SU-DHL-6 (cell line): Measurements from ENCODE around the gene ST6GAL1.
"Not testable (repeated sequence)": the region's sequence is repeated elsewhere in the genome, so short reads cannot be mapped to it uniquely, and the experiment has no call there.

ENCODE experiments used
- H2AFZ ChIP-seq: fragments of 200-600 bp; sonication (generic); 2 replicates; pipeline ENCODE4 v1.6.1; 2014; ENCODE audit warnings: low read depth, mild to moderate bottlenecking, moderate library complexity, mixed read lengths, antibody characterized with exemption, low read length; ENCODE audit not compliant: severe bottlenecking
- H3F3A ChIP-seq: fragments of 200-600 bp; shearing (Covaris generic); 2 replicates; pipeline ENCODE4 v1.6.0; 2016; ENCODE audit warnings: antibody characterized with exemption, mild to moderate bottlenecking; ENCODE audit not compliant: insufficient read depth
- H3K27ac ChIP-seq: fragments of 200-600 bp; sonication (generic); 2 replicates; pipeline ENCODE4 v1.5.1; 2016; ENCODE audit warnings: low read depth, mild to moderate bottlenecking, low read length, moderate library complexity, mixed read lengths
- H3K27me3 ChIP-seq: fragments of 200-600 bp; sonication (generic), shearing (Covaris generic); 2 replicates; pipeline ENCODE4 v1.6.0; 2014; ENCODE audit warnings: mild to moderate bottlenecking, low read length
- H3K36me3 ChIP-seq: fragments of 200-600 bp; sonication (generic); 2 replicates; pipeline ENCODE4 v1.6.1; 2014; ENCODE audit warnings: mild to moderate bottlenecking, low read length, mixed read lengths
- H3K4me2 ChIP-seq: fragments of 300-600, 200-600 bp; shearing (Covaris generic), sonication (generic); 2 replicates; pipeline ENCODE4 v1.6.0; 2014; ENCODE audit warnings: low read length, low read depth, mild to moderate bottlenecking; ENCODE audit not compliant: poor library complexity, severe bottlenecking
- H3K4me3 ChIP-seq: fragments of 200-600 bp; sonication (generic); 2 replicates; pipeline ENCODE4 v1.5.1; 2014; ENCODE audit warnings: antibody characterized with exemption, low read length, mild to moderate bottlenecking, mixed read lengths; ENCODE audit not compliant: insufficient read depth, poor library complexity, severe bottlenecking
- H3K79me2 ChIP-seq: fragments of 200-600 bp; sonication (generic); 2 replicates; pipeline ENCODE4 v1.6.1; 2014; ENCODE audit warnings: mild to moderate bottlenecking, low read length, moderate library complexity; ENCODE audit not compliant: insufficient read depth
- H3K9ac ChIP-seq: fragments of 200-600 bp; sonication (generic); 2 replicates; pipeline ENCODE4 v1.7.0; 2014; ENCODE audit warnings: mild to moderate bottlenecking, low read length
- H3K9me2 ChIP-seq: fragments of 200-600 bp; sonication (generic); replicated peaks from 2 replicates; pipeline ENCODE4 v1.6.1; 2014; ENCODE audit warnings: low read length; ENCODE audit not compliant: insufficient read depth
- H3K9me3 ChIP-seq: fragments of 200-600 bp; sonication (generic); 2 replicates; pipeline ENCODE4 v1.6.1; 2014; ENCODE audit warnings: low read length, mixed read lengths; ENCODE audit not compliant: insufficient read depth
- H4K20me1 ChIP-seq: fragments of 200-600 bp; sonication (generic); 2 replicates; pipeline ENCODE4 v1.6.1; 2014; ENCODE audit warnings: low read depth, mild to moderate bottlenecking, antibody characterized with exemption, low read length, moderate library complexity, mixed read lengths
- EZH2phosphoT487 ChIP-seq: fragments of 200-600 bp; sonication (generic), shearing (Covaris generic); conservative IDR thresholded peaks from 2 replicates; pipeline ENCODE4 v1.6.1; 2018; ENCODE audit warnings: mild to moderate bottlenecking, antibody characterized with exemption, low read length, moderate library complexity, mixed read lengths
- TF ChIP-seq, protein P1 (sequence below): fragments of 200-600 bp; sonication (generic); IDR thresholded peaks from one replicate; pipeline ENCODE4 v1.5.1; 2017; ENCODE audit warnings: antibody characterized with exemption, mild to moderate bottlenecking, low read length, moderate library complexity; ENCODE audit not compliant: insufficient read depth, poor library complexity, severe bottlenecking

Gene ST6GAL1

DNA sequence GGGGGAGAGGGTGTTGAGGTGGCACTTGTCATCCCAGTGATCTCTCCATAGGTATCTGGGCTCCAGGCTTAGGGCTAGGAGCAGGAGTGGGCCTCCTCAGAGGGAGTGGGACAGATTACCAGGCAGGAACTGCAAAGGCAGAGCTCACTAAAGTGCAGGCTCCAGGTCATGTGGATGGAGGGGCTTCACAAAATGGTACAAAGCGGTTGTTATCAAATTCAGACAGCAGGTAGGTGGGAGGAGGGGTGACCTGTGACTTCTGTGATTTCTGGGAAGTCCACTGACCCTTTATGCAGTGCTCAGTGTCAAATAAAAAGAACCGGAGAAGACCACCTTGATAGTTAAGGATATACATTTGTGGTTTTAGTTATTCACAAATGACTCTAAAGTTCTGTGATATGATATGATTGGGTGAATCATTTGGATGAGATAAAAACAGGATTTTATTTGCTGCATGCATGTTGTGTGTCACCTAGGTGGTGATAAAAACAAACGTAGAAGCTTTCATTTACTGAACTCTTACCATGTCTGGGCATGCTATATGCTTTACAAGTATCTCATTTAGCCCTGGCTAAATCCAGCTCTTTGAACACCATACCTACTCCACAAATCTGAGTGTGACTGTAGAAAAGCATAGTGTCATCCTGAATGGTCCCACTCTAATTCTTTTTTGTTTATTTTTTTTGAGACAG, 20.2 kb downstream of the ST6GAL1 start:
- TF ChIP-seq, protein P1, sequence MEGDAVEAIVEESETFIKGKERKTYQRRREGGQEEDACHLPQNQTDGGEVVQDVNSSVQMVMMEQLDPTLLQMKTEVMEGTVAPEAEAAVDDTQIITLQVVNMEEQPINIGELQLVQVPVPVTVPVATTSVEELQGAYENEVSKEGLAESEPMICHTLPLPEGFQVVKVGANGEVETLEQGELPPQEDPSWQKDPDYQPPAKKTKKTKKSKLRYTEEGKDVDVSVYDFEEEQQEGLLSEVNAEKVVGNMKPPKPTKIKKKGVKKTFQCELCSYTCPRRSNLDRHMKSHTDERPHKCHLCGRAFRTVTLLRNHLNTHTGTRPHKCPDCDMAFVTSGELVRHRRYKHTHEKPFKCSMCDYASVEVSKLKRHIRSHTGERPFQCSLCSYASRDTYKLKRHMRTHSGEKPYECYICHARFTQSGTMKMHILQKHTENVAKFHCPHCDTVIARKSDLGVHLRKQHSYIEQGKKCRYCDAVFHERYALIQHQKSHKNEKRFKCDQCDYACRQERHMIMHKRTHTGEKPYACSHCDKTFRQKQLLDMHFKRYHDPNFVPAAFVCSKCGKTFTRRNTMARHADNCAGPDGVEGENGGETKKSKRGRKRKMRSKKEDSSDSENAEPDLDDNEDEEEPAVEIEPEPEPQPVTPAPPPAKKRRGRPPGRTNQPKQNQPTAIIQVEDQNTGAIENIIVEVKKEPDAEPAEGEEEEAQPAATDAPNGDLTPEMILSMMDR: no peak
- TF ChIP-seq EZH2phosphoT487: no peak
- no peak overlapping the region for H2AFZ ChIP-seq
- H3F3A ChIP-seq: no peaks in the 10 kb centered on the region; the same call in 1 of the 2 replicates
- H3K36me3 ChIP-seq: peaks cover 4% of the 10 kb centered on the region; the same call in 1 of the 2 replicates
- no peak overlapping the region for H3K27ac ChIP-seq
- H3K4me3 ChIP-seq: no peak overlapping the region
- H4K20me1 ChIP-seq: no peaks in the 10 kb centered on the region
- no peak overlapping the region for H3K4me2 ChIP-seq
- H3K79me2 ChIP-seq: peaks cover 51% of the 10 kb centered on the region
- H3K9me2 ChIP-seq: no peaks in the 10 kb centered on the region
- no peak overlapping the region for H3K9ac ChIP-seq
- H3K9me3 ChIP-seq: no peaks in the 10 kb centered on the region
- H3K27me3 ChIP-seq: no peaks in the 10 kb centered on the region

DNA sequence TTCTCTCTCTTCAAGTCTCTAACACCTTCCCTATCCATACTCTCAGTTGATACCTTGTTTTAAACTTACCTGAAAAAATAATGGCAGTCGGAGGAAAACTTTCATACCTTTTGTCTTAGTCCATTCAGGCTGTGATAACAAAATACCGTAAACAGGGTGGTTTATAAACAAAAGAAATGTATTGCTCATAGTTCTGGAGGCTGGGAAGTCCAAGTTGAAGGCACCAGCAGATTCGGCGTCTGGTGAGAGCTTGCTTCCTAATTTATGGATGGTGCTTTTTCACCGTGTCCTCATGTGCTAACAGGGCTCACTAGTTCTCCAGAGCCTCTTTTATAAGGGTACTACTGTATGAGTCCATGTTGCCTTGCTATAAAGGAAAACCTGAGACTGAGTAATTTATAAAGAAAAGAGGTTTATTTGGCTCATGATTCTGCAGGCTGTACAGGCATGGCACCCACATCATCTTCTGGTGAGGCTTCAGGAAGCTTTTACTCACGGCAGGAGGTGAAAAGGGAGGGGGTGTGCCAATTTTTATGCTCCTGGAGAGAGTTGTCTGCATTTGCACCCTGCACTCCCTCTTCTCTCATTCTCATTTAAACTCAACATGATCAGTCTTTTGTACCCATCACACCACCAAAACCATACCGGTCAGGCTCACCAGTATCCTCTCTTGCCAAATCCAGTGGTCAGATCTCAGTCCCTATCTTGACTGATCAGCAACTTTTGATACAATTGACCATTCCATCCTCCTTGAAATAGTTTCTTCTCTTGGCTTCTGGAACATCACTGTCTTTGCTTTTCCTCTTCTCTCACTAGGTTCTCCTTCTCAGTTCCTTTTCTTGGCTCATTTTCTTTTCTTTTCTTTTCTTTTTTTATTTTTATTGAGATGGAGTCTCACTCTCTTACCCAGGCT, 21.6 kb downstream of the ST6GAL1 start:
- Histone ChIP-seq H3K4me2 (no peak overlapping the region), H2AFZ (no peak overlapping the region), H3K27ac (no peak overlapping the region), H3K27me3 (no peaks in the 10 kb centered on the region), H3K4me3 (no peak overlapping the region), H3K9me2 (no peaks in the 10 kb centered on the region), H3K9ac (no peak overlapping the region), H4K20me1 (no peaks in the 10 kb centered on the region), H3F3A (no peaks in the 10 kb centered on the region), H3K36me3 (peaks cover 8% of the 10 kb centered on the region; the same call in 1 of the 2 replicates), H3K9me3 (no peaks in the 10 kb centered on the region), H3K79me2 (peaks cover 59% of the 10 kb centered on the region)
- TF ChIP-seq, protein P1: no peak
- no peak for TF ChIP-seq EZH2phosphoT487

DNA sequence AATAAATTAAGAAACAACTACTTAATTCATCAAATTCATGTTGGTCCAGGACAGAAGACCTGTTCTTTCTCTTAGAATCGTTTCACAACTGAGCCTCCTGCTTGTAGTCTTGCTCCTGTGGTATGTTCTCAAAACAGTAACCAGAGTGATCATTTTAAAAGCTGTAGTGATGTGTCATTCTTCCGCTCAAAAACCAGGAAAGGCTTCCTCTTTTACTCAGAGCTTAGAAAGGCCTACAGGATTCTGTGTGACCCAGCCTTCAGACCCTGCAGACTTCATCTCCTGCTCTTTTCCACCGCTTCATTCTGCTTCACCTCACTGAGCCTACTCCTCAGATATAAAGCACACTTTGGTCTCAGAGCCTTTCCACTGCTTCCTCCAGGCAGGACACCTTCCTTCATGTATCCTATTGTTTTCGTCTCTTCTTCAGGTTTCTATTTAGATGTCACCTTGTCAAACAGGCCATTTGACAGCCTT, 22.7 kb downstream of the ST6GAL1 start:
- H3F3A ChIP-seq: 0 out of 2 replicates have a peak, but pooled peaks cover under 1% of the 10 kb centered on the region
- H2AFZ ChIP-seq: no peak overlapping the region
- H3K79me2 ChIP-seq: peaks cover 64% of the 10 kb centered on the region
- H4K20me1 ChIP-seq: no peaks in the 10 kb centered on the region
- H3K9ac ChIP-seq: no peak overlapping the region
- H3K9me2 ChIP-seq: no peaks in the 10 kb centered on the region
- no peaks in the 10 kb centered on the region for H3K9me3 ChIP-seq
- H3K4me2 ChIP-seq: no peak overlapping the region
- no peak overlapping the region for H3K4me3 ChIP-seq
- no peaks in the 10 kb centered on the region for H3K27me3 ChIP-seq
- peaks cover 9% of the 10 kb centered on the region; the same call in 1 of the 2 replicates for H3K36me3 ChIP-seq
- H3K27ac ChIP-seq: 0 out of 2 replicates have a peak overlapping the region, but pooled peaks have one; percentile 28
- TF ChIP-seq, protein P1: no peak
- TF ChIP-seq EZH2phosphoT487: no peak

DNA sequence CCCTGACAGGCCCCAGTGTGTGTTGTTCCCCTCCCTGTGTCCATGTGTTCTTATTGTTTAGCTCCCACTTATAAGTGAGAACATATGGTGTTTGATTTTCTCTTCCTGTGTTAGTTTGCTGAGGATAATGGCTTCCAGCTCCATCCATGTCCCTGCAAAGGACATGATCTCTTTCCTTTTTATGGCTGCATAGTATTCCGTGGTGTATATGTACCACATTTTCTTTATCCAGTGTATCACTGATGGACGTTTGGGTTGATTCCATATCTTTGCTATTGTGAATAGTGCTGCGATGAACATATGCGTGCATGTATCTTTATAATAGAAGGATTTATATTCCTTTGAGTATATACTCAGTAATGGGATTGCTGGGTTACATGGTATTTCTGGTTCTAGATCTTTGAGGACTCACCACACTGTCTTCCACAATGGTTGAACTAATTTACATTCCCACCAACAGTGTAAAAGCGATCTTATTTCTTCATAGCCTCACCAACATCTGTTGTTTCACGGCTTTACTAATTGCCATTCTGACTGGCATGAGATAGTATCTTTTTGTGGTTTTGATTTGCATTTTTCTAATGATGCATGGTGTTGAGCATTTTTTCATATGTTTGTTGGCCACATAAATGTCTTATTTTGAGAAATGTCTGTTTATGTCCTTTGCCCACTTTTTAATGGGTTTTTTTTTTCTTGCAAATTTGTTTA, 23.8 kb downstream of the ST6GAL1 start:
- not testable (repeated sequence) for H3K4me2 ChIP-seq

More for the DNA sequence above, 23.8 kb downstream of the ST6GAL1 start:
- H3F3A ChIP-seq, H3K9ac ChIP-seq, H3K27me3 ChIP-seq, H3K4me3 ChIP-seq, H3K9me3 ChIP-seq, H4K20me1 ChIP-seq, H3K9me2 ChIP-seq, H3K36me3 ChIP-seq, H2AFZ ChIP-seq: not testable (repeated sequence)
- peak overlapping the region; percentile 42; the same call in 1 of the 2 replicates for H3K27ac ChIP-seq
- peaks cover 63% of the 10 kb centered on the region for H3K79me2 ChIP-seq
